HG03469 (cell line): ENCODE results near the gene DRC3.

Source experiments
- ATAC-seq: cut with Tn5 transposase; IDR thresholded peaks from one replicate; pipeline ENCODE4 v1.9.1; 2021; ENCODE audit warnings: mild to moderate bottlenecking, moderate library complexity, moderate number of reproducible peaks; ENCODE audit not compliant: unreplicated experiment

DRC3 gene

DNA sequence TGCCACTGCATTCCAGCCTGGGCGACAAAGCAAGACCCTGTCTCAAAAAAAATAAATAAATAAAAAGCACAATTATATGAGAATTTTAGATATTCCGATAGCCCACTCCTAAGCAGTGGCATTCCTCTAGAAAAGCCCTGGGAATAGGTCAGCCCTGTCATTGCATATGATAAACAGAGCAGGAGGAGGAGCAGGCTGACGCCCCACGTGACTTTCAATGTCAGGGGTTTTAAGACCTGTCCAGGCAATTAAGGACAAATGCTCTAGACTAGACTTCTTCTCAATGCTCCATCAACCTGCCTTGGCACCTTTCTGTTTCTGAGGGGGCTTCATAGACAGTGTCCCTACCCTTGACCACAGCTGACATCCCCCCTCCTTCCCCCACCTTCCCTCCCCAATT lies 8.0 kb upstream of the DRC3 start:
- no peak for ATAC-seq

DNA sequence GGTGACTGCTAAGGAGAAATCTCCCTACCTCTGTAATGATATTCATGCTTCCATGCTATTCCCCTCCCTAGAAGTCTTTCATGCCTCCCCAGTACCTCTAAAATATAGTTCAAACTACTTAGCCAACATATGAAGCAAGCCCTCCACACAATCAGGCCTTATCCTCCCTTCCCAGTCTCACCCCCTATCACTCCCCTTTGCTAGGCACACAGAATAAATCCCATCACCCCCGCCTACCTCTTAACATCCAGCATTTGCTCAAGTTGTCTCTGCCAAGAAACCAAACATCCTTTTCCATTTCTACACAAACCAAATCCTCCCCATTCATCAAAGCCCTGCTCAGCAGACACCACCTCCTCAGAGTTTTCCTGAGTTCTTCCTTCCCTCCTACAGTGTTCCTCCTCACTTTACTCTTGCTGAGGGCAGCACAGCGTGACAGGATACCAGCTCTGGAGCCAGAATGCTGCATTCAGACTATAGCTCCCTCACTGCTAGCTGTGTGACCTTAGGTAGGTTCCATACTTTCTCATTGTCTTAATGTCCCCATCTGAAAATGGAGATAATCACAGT lies 7.4 kb upstream of the DRC3 start:
- ATAC-seq: no peak

DNA sequence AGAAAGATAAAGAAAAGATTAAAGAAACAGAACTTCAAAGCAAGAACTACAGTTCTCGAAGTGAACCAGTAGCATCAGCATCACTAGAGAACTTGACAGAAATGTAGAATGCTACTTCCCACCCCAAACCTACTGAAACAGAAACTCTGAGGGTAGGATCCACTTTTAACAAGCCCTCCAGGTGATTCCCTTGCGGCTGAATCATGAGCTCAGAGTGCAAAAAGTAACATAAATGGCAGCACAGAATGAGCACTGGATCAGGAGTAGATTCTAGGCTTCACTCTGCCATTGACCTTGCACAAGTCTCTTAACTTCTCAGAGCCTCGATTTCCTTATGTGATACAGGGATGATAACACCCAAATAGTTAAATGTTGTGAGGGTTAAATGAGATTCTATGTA lies 6.3 kb upstream of the DRC3 start:
- ATAC-seq: no peak

DNA sequence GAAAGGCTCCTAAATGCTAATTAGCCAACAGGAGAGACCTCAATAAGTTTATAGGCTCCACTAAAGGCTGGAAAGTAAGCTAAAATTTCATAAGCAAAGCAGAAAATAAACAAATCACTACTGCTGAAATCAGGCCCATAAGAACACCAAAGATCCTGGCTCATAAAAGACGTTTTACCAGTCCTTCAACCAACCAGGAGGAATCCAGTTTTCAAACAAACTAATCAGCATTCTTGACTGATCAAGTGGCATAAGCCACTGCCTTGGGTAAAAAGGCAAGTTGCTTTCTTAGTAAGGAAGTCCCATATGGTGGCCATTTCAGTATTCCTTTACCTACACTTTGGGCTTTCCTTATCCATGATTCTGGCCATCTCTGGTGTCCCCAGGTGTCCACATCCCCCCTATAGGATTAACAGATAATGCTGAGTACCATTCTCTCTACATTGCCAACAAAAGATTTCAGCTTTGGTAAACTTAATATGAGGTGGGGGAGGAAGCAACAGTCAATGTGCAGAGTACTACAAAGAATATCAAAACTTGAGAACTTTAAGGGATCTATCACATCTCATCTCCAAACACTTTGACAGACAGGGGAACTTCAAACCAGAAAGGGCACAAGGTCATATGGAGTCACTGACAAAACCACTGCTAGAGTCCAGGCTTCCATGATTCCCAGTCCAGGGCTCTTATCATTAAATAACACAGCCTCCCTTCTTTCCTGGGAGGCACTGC lies 1.8 kb upstream of the DRC3 start:
- ATAC-seq: no peak

DNA sequence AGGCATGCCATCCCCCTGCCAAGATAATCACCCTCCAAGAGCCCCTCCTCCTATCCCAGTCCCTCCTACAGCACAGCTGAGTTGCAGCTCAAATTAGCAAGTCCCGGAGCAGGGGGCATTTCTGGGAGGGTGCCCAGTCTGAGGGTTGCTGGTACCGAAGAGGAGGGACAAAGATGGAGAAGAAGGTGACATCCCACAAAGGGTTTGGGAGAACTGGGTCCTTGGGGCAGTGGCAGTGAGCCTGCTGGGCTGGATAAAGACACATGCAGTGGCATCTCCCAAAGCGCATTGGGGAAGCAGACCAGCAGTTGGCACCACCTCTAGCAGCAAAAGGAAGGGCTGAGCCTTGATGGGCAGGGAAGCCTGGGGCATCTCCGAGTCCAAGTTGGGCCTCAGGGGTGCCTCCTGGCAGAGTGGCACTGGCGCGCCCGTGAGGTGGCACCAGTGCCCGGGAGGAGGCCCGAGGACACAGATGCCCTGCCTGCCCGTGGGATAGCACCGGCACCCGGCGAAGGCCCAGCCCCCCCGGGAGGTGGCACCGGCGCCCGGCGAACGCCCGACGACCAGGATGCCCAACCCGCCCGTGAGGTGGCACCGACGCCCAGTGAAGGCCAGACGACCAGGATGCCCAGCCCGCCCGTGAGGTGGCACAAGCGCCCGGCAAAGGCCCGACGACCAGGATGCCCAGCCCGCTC lies 1.1 kb upstream of the DRC3 start:
- ATAC-seq: no peak

DNA sequence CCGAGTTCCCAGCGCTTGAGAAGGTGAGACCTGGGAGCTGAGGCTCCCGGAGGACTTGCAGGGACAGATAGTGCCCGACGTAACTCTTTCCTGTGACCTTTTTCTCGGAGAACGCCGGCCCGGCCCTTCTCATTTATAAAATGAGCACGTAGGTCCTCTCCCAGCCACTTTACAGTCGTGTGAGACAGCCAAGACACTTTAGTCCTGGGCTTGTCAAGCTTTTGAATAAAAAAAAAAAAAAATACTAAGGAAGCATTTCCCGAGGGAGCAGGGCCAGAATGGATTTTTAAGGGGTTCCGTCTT lies 241 bp downstream of the DRC3 start:
- no peak for ATAC-seq

DNA sequence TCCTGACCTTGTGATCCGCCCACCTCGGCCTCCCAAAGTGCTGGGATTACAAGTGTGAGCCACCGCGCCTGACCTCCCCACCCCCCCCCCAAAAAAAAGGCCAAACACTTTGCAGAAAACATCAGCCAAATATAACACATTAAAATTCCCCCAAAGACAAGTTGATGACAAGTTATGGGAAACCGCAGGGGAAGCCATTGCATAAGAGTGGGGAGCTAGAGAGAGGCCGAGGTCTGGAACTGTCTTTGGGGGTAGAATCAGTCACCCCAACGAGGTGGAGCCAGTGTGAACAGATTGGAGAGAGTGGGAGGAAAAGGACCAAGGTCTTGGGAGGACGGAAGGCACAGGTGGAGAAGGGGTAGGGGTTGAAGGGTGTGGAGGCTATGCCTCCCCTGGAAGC lies 2.8 kb downstream of the DRC3 start:
- ATAC-seq: no peak

DNA sequence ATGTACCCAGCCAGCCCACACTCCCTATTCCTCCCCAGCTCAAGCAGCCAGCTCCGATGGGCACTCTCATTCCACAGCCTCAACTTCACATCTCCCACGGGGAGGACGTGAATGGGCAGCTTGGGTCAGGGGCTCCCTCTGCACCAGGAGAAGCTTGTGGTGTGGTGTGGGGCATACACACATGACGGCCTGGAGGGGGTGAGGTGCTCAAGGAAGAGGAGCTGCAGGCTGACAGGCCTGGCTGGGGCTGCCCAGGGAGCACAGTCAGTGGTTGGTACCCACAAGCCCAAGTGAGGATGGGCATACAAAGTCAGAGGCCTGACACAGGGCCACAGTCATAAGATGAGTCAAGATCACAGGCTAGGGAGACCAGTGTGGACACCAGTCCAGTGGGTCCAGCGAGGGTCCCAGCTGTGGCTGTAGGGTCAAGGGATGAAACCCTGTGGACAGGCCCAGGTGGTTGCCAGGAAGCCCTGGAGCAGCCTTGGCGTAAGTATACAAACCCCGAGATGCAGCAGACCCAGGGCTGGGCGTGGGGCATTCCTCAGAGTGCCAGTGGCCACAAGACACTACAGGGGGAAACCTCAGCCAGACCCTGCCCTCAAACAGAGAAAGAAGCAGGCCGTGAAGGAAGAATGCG lies 4.4 kb downstream of the DRC3 start:
- no peak for ATAC-seq

DNA sequence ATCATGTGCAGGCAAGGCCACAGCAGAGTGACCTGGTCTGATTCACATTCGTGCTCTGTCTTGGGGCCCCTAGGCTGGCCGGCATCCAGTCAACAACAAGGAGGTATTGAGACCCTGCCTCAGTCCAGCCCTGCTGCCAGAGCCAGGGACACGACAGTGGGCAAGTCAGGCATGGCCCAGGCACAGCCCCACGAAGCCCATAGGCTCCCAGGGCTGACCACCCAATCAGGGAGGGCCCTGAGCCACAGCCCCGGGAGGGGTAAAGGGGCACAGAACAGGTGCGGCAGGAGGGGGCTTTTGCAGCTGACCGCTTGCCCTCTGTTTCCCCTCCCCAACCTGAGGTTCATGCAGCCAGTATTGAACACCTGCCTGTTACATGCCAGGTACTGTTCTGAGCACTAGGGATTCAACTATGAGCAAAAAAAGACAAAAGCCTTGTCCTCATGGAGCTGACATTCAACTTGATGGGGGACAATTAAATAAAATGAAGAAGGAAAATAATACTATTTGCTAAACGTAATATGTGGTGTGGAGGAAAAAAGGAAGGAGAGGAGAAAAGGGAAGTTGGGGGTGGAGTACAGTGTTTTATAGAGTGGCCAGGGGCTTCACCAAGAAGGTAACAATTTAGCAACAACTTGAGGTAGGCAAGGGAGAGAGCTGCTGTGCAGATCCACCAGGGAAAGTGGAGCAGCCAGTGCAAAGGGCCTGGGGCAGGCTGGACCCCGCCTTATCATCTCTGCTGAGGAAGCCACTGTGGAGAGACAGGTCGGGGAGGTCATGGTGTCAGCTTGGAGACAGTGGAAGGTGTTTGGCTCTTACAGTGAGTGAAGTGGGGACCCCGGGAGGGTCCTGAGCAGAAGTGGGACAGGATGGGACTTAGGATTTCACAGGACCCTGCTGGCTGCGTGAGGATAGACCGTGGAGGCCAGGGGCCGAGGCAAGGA lies 6.1 kb downstream of the DRC3 start:
- ATAC-seq: no peak

DNA sequence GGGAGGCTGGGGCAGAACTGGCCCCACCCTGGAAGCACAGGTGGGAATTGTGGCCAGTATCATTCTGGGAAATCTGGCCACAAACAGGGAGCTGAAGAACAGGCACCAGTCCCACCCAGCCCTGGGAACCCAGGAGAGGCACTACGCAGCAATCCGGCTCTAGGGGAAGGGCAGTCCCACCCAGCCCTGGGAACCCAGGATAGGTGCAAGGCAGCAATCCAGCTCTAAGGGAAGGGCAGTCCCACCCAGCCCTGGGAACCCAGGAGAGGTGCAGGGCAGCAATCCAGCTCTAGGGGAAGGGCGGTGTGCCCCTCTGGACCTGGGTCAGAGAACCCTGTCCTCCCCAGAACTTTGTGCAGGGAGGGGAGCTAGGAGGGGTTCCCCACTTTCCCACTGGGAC lies 7.1 kb downstream of the DRC3 start:
- no peak for ATAC-seq

DNA sequence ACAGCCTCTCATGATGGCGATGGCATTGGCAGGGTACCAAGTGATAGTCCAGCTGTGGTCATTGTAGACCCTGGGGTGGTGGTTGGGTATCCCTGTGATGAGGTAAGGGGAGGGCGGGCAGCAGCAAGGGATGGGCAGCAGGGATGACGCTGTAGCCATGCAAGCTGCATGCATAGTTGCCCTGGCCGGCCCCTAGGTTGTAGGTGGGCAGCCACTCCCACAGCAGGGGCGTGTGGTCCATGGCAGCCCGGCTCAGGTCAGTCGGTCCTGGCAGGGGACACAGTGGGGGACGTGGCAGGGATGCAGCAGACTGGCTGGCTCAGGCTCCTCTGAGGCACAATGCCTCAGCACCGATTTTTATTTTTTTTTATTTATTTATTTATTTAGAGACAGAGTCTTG lies 8.7 kb downstream of the DRC3 start:
- no peak for ATAC-seq

DNA sequence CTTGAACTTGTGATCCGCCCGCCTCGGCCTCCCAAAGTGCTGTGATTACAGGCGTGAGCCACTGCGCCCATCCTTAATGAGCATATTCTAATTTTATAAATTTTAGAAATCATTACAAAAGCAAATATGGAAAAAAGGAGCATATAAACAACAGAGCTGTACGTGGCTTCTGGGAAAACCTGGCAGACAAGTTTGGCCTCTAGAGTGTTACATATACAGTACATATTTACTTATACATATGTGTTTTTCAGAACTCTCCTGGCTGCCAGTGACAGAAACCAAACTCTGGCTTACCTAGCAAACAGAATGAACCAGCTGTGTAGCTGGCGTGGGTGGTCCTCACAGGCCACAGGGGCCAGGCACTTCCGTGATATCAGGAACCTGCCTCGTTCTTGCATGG lies 10.1 kb downstream of the DRC3 start:
- no peak for ATAC-seq

DNA sequence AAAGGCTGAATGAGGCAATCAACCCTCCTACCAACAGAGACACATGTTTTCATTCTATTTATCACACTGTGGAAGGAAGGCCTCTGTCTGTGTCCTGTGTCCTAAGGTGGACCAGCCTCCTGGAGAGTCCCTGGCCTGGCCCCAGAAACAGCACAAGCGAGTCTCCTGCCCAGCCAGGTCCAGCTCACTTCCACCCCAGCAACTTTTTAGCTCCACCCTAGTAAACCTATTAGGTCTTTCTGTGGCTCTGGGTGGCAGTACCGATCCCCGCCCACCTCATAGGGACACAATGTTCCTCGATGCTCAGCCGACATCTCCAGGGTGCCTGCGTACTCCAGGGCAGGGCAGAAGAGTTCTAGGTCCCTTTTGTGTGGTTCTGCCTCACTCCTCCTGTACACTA lies 10.7 kb downstream of the DRC3 start:
- no peak for ATAC-seq

DNA sequence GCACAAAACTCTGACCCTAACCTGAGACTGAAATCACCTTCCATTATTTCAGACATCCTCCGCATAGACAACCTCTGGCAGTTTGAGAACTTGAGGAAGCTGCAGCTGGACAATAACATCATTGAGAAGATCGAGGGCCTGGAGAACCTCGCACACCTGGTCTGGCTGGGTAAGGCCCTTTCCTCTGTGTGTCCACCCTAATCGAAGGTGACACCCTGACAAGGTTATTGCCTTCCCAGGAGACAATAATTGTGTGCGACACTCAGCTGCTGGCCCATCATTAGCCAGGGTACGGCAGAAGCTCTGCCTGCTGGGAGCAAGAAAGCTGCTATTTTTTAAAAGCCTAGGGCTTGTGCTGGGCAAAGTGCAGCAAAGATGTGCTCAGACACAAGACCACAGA lies 11.1 kb downstream of the DRC3 start:
- no peak for ATAC-seq

DNA sequence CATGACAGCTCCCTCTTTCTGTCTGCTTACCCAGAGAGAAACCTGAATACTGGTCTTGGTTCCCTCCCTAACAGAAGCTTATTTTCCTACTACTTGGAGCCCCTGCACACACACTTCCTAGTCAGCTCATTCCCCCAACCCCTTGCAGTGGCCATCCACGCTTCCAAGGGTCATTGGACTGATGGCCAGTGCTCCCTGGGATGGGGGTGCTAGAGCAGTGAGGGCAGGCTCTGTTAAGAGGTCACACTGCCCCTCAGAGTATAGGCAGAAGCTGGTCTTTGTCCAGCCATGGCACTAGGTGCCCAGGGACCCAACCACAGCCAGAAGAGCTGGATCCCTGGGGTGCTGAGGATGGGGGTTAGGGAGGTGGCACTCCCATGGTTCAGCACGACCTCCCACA lies 12.5 kb downstream of the DRC3 start:
- ATAC-seq: no peak

DNA sequence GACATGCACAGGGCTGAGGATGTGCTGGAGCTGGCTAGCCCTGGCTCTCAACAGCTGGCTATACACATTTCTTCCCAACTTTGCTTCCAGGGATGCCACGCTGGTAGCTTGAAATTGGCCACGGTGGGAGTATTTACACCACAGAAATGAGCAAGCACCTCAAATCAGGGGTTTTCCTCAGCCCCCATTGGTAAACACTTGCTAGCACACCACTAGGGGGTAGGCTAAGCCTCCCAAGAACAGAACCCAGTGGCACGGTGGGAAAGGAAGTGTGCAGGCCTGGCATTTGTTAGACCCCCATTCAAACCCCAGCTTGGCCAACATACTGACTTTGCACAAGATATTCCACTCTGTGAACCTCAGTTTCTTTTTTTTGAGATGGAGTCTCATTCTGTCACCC lies 12.9 kb downstream of the DRC3 start:
- no peak for ATAC-seq

DNA sequence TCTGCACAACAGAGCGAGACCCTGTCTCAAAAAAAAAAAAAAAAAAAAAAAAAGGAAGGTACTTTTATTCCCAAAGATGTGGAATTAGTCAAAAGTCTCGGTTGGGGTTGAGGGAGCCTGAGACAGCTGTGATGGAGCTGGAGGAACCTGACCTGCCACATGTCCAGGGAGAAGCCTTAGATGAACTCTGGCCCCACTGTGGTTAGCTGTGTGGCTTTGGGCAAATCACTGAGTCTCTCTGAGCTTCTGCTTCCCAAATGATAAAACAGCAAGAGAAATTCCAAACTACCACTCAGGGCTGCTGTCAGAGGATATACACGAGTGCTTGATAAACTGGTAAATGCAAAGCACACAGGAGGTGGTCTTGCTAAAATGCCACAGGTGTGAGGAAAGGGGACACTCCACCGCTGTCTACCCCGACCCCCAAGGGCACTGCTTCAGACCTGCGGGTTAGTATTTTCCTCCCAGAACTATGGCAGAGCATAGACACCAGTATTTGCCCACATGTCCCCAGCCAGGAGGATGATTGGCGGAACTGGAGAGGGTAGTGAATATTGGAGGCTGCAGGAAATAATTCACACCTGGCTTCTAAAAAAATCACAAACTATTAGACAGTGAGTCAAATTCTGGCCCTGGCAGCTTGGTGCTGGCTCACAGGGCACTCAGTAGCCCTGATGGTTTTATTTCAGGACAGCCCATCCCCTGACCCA lies 14.7 kb downstream of the DRC3 start:
- no peak for ATAC-seq

DNA sequence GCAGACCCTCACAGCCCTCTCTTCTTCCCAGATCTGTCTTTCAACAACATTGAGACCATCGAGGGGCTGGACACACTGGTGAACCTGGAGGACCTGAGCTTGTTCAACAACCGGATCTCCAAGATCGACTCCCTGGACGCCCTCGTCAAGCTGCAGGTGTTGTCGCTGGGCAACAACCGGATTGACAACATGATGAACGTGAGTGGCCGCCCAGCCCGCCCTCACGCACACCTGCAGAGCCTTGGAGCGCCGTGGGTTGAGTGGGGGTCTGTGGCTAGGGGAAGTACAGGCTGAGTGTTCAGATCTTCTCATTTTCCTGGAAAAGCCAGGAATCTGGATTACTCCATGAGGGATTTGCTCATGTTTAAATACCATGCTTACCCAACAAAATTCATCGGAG lies 15.2 kb downstream of the DRC3 start:
- ATAC-seq: no peak

DNA sequence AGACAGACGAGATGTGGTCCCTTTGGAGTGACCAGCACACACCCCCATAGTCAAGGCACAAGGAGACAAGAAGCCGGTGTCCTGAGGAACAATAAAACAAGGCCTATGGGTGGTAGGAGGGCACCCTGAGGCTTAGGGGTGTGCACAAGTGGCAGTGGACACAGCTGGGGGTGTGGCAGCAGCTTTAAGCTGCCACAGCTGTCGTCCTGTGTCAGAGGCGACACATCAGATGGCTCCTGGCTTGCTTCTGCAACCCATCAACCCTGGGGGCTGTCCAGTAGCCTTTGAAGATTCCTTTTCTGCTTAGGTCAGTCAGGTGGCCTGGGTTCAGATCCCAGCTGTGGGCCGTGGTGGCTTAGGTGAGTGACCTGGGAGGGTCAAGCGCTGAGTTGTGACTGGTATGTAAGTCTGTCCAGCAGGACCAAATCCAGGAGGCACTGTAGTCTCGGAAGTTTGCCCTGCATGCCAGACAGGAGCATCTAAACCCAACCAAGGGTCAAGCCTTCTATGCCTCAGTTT lies 15.8 kb downstream of the DRC3 start:
- no peak for ATAC-seq

DNA sequence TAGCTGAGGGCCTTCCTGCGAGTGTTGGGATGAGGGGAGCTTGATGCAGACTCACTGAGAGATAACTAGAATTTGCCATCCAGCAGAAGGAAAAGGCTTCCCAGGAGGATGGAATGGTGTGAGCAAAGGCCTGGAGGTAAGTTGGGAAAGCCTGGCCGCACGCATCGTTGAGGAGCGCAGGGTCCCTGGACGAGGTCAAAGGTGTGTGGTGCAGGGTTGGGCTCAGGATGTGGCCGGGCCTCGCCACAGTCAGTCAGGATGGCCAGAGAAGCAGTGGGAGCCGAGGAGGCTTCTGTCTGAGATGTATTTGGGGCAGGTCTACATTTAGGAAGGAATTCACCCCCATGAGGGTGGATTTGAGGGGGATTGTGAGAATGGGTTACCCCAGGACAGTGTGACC lies 16.4 kb downstream of the DRC3 start:
- ATAC-seq: no peak
